Dermis blood vessel endothelial cell (primary cell): Measurements from ENCODE around the gene BBS1. TPM values are rescaled to one million over a fixed set of nuclear protein-coding genes. Genes with fewer than 3 reads are reported as not detected.
"Not testable (repeated sequence)": the region's sequence is repeated elsewhere in the genome, so short reads cannot be mapped to it uniquely, and the experiment has no call there.

Experiments
- DNase-seq: peaks from one replicate; pipeline ENCODE4 v3.0.0; 2010
- total RNA-seq: library from RNA; depleted of rRNA; stranded (reverse); fragments of >200 nt; gene quantifications from 2 replicates; pipeline ENCODE4 v1.2.3, GENCODE V29; 2014

Gene BBS1
- total RNA-seq, 1 donor from 2014 or later: 36.8 TPM

DNA sequence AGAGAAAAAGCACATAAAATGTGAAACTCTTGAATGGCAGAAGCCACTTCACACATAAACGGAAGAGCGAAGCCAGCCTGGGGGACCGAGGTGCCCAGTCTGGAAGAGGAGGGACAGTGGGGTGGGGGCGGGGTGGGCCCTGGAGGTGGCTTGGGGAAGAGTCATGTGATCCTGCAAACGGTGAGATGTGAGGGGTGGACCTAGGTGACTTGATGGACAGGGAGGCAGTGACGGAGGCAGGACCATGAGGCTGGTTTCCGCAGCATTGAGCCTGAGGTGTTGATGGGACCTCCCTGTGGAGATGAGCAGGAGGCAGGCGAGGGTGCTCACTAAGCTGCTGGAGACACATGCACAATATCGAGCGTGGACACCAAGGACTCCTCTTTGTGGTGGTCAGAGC lies 18.6 kb downstream of the BBS1 start:
- no peak for DNase-seq

DNA sequence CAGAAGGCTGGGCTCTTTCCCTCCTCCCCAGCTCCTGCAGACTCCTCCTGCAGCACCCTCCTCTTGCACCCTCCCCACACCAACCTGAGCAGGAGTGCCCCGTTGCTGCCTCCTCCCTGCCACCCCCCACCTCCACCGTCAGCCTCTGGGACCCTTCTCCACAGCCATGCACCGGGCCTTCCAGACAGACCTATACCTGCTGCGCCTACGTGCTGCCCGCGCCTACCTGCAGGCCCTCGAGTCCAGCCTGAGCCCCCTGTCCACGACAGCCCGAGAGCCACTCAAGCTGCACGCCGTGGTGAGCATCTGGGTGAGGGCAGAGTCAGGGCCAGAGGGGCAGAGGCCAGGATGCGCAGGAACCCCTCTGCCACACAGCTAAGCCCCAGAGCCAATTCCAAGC lies 19.2 kb downstream of the BBS1 start:
- no peak for DNase-seq

DNA sequence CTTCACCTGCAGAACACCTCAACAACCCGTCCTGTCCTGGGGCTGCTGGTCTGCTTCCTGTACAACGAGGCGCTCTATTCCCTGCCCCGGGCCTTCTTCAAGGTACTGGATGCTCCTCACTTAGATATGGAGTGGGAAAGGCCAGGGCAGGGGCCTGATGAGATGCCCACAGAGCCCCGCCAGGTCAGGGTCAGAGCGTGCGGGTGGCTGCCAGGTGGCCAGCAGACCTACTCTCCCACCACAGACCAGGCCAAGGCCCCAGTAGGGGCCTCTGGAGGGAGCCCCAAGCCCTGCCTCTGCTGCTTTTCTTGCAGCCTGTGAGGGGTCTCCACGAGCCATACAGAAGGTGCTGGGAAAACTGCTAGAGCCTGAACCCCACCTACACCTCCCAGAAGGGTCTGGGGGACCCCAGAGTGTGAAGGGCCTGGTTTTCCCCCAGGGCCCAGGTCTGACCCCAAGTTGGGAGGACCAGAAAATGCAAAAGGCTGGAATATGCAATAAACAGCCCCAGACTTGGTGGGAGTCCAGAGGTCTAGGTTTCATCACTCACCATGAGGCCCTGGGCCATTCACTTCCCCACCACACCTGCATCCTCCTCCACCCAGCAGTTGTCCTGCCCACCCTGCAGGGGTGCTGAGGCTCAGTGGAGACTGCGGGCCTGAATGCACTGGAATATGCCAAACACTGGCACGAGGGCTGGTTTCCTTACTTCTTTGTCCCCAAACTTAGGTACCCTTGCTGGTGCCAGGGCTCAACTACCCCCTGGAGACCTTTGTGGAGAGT lies 20.7 kb downstream of the BBS1 start:
- no peak for DNase-seq

DNA sequence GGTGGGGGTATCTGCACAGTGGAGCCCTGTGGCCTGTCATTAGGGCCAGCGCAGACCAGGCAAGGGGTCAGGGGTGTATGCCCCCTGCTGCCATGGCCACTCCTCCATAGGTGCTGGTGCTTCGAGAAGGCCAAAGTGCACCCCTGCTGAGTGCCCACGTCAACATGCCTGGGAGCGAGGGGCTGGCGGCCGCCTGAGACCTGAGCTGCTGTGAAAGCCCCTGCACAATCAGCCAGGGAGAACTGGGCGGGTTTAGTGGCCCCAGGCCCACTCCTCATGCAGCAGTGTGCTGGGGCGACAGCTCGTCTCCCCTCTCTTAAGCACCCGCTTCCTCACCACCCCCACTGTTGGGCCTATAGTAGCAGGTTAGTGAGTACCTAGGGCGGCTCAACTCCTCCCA lies 21.4 kb downstream of the BBS1 start:
- no peak for DNase-seq

DNA sequence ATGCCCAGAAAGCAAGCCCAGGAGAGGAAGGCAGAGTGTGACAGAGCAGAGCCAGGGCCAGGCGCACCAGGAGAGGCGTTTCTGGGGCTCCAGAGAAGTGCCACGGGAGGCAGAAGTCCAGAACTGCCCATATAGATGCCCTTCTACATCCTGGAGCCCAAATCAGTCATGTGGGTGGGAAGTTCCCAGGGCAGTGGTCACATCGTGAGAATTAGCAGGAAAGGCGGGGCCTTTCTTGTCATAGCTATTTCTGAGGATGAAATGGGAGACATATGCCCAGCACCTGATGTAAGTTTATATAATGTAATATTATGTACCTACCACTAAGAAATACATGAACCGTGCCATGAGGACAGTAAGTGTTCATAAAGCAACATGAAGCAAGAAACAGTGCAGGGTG lies 22.3 kb downstream of the BBS1 start:
- DNase-seq: no peak

DNA sequence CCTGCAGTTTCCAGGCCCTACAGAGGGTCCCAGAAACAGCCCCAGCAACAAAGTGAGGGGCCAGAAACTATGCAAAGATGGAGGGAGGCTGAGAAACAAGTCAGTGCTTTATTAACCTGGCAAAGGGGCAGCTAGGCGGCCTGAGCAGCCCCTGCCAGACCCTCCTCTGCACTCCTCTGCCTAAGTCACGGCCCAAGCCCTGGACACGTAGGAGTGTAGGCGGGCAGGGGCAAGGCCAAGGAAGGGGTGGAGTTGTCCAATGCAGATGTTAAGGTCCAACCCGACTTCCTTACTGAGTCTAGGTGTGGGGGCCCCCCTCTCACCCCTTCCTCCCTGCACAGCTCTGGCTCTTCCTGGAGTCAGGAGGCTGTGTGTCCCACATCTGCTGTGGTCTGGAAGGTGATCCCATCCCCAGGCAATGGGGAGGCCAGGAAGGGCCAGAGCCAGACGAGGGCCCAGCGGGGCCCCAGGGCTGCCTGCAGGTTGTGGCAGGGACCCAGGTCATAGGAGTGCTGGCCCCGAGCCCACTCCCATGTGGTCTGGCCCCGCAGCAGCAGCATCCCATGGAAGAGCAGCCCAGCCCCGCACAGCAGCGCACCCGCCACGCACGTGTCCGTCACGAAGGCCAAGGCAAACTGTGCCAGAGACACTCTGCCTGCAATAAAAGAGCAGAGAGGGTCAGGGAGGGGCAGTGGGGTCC lies 28.9 kb downstream of the BBS1 start:
- DNase-seq: no peak

DNA sequence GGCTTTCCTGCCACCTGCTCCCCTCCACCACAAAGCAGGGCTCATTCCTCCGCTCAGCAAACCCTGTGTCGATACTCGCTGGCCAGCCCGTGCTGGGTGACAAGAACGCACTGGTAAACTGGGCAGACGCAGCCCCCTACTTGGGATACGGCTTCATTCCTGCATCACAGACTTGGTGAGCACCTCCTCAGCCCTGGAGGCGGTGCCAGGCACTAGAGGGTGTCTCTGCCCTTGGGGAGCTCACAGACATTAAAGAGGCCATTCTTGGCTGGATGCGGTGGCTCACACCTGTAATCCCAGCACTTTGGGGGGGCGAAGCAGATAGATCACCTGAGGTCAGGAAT lies 29.4 kb downstream of the BBS1 start:
- no peak for DNase-seq

DNA sequence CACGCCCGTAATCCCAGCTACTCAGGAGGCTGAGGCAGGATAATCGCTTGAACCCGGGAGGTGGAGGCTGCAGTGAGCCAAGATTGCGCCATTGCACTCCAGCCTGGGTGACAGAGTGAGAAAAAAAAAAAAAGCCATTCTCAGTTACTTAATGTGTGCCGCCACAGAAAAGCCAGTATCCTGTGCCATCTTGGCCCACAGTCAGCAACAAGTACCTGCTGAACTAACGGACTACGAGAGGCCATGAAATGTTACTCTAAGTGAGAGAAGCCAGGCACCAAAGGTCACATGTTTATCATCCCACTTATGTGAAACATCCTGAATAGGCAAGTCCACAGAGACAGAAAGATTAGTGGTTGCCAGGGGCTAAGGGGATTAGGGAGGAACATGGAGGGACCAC lies 30.2 kb downstream of the BBS1 start:
- DNase-seq: not testable (repeated sequence)

DNA sequence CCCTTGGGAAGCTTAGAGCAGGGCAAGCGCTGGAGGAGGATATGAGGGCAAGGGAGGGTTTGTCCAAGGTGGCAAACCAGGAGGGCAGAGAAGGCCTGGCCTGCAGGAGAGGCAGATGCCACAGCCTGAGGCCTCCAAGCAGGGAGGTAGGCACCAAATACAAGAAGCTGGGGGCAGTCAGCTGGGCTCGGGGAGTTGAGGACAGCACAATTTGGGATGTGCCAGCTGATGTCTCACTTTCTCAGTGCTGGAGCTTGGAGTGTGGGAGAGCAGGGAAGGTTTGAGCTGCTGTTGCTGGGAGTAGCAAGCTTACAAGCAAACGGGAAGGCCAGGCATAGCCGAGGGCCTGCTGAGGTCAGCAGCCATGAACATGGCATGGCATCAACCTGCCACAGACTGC lies 31.5 kb downstream of the BBS1 start:
- DNase-seq: no peak

DNA sequence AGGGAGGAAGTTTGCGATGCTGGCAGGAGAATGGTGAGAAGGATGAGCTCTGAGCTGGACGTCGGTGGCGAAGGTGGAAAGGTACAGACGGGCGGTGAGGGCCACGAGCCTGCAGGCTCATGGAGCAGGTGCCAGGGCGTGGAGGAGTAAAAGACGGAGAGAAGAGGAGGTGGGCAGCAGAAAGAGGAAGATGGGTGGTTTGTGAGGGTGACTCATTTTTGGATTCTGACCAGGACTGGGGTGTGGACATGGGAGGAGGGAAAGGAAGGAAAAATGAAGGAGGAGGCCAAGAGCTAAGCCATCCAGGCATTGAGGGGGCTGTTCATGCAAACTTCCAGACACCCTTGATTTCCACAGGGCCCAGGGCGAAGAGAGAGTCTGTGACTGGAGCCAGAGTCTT lies 31.9 kb downstream of the BBS1 start:
- no peak for DNase-seq

DNA sequence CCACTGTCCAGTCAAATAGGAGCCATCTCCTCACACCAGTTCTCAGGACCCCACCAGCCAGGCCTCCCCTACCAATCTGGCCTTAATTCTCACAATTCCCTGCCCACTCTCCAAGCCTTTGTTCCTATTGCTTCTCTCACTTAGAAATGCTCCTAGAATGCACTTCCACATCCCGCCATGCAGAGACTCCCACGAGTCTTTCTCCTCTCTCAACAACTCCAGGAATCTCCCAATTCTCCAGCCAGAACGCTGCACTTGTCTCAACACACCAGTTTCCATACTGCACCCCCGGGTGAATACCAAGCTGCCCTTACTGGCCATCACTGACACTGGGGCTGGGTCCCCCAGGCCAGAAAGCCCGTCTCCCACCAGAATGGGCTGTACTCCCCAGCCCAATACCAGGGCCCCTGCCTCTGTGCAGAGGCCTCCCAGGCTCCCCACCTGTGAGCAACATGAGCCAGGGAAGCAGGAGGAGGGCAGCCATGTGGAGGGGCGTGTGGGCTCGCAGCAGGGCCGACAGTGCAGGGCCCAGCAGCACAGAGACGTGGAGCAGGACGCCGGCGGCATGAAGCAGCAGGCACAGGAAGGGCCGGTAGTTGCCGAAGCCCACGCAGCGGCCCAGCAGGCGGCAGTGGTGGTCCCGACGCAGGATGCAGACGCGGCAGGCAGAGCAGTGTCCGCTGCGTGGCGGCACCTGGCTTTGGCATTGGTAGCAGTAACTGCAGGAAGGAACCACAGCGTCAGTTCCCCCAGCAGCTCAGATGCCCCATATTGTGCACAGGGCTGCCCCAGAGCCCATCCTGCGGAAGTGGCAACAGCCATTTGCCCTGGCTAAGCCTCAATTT lies 33.0 kb downstream of the BBS1 start:
- peak; percentile 94 for DNase-seq

DNA sequence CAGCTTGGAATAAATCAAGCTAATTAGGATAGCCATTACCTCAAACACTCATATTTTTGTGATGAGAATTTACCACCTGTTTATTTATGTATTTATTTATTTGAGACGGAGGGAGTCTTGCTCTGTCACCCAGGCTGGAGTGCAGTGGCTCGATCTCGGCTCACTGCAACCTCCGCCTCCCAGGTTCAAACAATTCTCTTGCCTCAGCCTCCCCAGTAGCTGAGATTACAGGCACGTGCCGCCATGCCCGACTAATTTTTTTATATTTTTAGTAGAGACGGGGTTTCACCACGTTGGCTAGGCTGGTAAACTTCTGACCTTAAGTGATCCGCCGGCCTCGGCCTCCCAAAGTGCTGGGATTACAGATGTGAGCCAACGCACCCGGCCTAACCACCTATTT lies 34.5 kb downstream of the BBS1 start:
- not testable (repeated sequence) for DNase-seq

DNA sequence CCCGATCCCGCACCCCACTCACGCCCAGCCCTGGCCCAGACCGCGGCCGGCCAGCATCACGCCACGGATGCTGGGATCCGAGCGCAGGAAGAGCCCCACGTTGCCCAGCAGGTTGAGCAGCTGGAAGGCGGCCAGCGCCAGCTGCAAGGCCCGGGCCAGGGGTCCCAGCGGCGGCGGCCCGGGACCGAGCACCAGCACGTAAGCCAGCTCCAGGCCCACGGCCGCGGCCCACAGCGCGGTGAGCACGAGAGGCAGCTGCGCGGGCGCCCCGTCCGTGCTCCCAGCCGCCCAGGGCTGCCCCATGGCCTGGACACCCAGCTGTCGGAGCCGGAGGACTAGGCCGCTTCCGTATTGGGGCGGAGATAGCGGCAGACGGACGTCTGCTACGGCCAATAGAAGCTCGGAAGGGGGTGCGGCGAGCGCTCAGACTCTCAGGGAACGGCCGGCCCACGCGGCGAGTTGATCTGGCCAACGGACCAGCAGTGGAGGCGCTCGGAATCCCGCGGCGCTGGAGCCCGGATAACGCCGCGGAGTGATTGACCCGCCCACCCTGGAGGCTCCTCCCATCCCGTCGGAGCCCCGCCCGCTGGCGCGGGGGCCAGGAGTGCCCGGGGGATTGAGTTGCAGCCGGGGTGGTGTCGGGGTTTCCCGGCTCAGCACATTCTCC lies 35.4 kb downstream of the BBS1 start, which contains the start of gene ZDHHC24:
Gene ZDHHC24 (minus strand): TSS at position 348 of the 667 bp plus-strand sequence. CDS start 45 bp downstream, at position 303.
- peak; percentile 98 for DNase-seq

DNA sequence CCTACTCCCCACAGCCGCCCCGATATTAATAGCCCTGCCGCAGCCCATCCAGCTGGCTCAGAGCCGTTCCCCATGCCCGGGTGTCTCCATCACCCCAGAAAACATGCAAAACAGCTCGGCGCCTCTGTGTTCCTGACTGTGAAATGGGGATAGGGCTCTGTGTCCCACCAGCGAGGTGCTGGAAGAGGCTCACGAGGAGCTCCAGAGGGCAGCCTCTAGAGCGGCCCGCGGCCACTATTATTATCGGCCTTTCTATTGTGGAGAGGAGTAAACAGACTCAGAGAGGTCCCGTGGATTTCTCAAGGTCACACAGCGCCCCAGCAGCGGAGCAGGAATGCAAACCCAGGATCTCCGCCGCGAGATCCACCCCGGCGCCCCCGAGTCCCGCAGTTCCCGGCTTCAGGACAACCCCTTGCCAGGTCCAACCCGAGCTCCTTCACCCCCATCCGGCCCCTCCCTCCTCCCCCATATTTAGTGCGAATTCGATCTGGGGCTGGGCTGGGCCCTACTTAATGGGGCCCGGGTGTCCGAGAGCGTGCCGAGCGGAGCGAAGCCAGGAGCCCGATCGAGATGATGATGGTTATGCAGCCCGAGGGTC lies 36.0 kb downstream of the BBS1 start, which contains the start of gene ACTN3:
Gene ACTN3 (plus strand): TSS at position 536 of the 598 bp plus-strand sequence. CDS start 35 bp downstream, at position 571.
- DNase-seq: no peak

DNA sequence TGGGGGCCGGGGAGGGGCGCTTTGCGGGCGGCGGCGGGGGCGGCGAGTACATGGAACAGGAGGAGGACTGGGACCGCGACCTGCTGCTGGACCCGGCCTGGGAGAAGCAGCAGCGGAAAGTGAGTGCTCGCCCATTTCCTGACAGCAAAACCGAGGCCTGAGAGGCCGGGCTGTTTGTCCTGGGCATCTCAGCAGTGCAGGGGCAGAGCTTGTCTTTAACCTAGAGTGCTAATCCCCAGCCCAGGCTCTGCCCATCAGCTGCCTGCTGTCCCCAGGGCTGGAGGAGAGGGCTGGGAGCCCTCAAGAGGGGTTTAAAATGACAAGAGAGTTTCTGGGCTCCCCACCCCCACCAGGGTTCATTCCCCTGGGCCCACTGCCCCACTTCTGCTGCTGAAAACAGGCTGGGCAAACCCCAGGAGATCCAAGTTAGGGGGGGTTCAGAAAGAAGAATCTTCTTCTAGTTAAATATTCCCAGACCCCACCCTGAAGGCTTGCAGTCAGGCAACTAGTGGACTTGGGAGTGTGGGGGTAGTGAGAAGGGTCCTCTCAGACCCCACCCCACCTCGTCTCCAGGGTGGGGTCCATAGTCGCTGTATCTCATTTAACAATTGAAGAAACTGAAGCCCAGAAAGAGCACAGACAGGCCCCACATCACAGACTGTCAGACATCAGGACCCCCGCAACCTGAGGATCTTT lies 36.7 kb downstream of the BBS1 start:
- DNase-seq: no peak

DNA sequence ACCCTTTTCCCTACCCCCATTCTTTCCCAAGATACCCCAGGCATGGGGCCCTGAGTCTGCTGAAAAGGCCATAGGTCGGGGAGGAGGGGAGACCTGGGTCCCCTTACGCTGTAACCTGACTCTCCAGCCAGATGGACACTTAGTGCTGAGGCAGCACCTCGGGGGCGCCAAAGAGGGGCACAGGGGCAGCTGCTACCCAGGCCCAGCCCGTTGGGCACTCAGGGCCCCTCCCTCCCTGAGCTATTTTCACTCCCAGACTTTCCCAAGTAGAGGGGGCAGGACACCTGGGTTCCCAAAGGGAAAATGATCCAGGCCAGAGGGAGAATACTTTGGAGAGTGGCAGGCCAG lies 37.2 kb downstream of the BBS1 start:
- no peak for DNase-seq

DNA sequence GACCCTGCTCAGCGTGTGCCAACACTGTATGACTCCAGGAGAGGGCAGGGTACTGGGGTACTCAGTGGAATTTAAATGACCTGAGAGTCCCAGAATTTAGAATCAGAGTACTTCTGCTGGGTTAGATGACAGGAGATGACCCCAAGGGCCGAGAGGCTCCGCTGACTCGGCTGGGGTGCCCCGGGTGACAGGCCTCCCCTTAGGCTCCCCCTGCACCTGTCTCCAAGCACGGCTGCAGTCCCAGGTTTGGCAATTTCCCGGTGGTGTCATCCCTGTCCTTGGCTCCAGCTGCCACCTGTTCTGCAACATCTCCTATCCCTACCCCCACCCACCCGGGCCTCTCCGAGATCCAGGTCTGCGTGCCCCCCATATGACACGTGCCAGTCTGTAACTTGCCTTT lies 37.6 kb downstream of the BBS1 start:
- DNase-seq: no peak

DNA sequence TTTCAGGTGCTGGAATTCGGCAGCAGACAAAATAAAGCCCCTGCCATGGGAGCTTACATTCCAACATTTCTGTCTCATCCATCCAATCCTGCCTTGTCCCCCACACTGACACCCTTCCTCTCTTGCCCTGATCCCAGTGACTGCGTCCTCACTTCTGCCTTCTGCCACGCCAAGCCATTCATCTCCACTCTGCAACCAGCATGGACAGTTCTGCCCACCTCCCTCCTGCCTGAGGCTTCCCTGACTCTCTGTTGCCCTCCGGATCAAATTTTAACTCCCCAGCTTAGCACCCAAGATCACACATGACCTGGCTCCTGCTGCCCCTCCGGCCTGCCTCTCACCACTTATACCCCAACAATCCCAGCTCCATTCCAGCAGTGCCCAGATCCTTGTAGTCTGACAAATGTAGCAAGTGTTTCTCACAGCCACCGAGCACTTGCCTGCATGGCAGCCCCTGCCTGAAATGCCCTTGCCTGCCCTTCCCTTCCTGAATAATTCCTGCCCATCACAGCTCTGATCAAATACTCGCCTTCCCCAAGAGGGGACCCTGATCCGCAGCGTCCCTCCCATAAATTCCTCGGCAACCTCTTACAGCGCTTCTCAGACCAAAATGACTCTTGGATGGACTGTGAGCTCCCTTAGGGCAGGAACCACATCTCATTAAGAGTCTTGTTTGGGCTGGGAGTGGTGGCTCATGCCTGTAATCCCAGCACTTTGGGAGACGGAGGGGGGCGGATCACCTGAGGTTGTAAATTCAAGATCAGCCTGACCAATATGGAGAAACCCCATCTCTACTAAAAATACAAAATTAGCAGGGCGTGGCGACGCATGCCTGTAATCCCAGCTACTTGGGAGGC lies 38.6 kb downstream of the BBS1 start:
- no peak for DNase-seq

DNA sequence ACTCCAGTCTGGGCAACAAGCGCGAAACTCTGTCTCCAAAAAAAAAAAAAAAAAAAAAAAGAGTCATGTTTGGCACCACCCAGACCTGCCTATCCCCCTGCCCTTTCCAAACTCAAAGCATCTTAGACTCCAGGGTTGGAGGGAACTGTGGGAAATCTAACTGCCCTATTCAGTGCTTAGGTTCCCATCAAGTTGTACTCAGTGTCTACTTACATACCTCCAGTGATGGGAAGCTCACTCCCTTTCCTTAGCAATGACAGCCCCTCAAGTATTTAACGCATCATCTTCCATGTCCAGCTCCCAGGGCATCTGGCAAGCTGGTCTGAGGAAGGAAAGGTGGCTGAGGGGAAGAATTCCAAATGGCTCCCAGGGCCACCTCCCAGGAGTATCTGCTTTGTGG lies 39.3 kb downstream of the BBS1 start:
- no peak for DNase-seq

DNA sequence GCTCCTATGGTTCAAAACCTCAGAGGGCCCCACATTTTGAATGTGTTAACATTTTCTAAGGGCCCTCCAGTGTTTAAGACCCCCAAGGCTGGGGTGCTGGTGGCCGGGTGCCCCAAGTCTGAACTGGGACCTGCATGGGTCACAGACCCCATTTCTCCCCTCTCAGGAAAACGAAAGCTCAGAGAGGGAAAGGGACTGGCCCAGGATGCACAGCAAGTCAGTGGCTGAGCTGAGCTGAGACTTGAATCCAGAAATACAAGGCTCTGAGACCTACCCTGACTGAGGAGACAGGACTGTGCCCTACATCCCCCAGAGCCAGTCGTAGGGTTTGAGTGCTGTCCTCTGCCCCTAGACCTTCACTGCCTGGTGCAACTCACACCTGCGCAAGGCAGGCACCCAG lies 40.5 kb downstream of the BBS1 start:
- DNase-seq: no peak

DNA sequence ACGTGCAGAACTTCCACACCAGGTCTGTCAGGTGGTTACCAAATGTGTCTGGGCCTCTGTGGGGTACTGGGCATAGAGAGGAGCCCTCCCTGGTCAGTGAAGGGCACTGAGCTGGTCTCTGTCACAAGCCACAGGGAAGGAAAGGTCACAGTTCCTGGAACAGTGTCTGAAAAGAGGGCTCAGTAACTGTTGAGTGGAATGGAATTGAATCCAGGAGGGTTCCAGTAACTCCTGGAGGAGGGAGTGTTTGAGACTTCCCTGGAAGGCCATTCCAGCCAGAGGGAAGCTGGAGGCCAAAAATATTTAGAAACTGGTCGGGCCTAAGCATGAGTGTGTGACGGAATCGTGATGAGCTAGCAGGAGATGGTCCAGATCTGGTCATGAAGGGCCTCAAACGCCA lies 44.2 kb downstream of the BBS1 start:
- DNase-seq: no peak
